WERI-Rb-1 (cell line): ENCODE results near the gene TNFAIP2.

Experiments
- DNase-seq: peaks from one replicate; pipeline ENCODE4 v3.0.0-alpha.2; 2020
- H3K27ac ChIP-seq: fragments of 250-450 bp; sonication (Bioruptor Pico); 2 replicates; pipeline ENCODE4 v1.5.1; 2020; ENCODE audit warnings: mild to moderate bottlenecking, moderate library complexity
- H3K27me3 ChIP-seq: fragments of 250-450 bp; sonication (Bioruptor Pico); 2 replicates; pipeline ENCODE4 v1.5.1; 2021; ENCODE audit warnings: mild to moderate bottlenecking, low read depth, moderate library complexity; ENCODE audit not compliant: insufficient read depth, severe bottlenecking
- H3K36me3 ChIP-seq: fragments of 250-450 bp; sonication (Bioruptor Pico); 2 replicates; pipeline ENCODE4 v1.5.1; 2020; ENCODE audit warnings: mild to moderate bottlenecking, moderate library complexity
- H3K4me3 ChIP-seq: 2 replicates; pipeline ENCODE4 v1.5.1; 2011; ENCODE audit warnings: low read depth, mild to moderate bottlenecking, control low read depth, low read length
- H3K9me3 ChIP-seq: fragments of 250-450 bp; sonication (Bioruptor Pico); 2 replicates; pipeline ENCODE4 v1.5.1; 2021; ENCODE audit warnings: mild to moderate bottlenecking, moderate library complexity; ENCODE audit not compliant: severe bottlenecking
- TF ChIP-seq, protein P1 (sequence below): IDR thresholded peaks from 2 replicates; pipeline ENCODE4 v1.5.1; 2011; ENCODE audit warnings: low read depth, mild to moderate bottlenecking, control low read depth, inconsistent platforms, low read length

Gene TNFAIP2

GRCh38 chr14:103130965-103131364 lies 7.7 kb downstream of the TNFAIP2 start:
- DNase-seq, result no peak
- TF ChIP-seq, protein P1, sequence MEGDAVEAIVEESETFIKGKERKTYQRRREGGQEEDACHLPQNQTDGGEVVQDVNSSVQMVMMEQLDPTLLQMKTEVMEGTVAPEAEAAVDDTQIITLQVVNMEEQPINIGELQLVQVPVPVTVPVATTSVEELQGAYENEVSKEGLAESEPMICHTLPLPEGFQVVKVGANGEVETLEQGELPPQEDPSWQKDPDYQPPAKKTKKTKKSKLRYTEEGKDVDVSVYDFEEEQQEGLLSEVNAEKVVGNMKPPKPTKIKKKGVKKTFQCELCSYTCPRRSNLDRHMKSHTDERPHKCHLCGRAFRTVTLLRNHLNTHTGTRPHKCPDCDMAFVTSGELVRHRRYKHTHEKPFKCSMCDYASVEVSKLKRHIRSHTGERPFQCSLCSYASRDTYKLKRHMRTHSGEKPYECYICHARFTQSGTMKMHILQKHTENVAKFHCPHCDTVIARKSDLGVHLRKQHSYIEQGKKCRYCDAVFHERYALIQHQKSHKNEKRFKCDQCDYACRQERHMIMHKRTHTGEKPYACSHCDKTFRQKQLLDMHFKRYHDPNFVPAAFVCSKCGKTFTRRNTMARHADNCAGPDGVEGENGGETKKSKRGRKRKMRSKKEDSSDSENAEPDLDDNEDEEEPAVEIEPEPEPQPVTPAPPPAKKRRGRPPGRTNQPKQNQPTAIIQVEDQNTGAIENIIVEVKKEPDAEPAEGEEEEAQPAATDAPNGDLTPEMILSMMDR, result no peak
- Histone ChIP-seq H3K36me3 (no peaks in the 10 kb centered on the region), H3K4me3 (no peak overlapping the region), H3K9me3 (no peaks in the 10 kb centered on the region), H3K27me3 (no peaks in the 10 kb centered on the region), H3K27ac (no peak overlapping the region)

- H3K36me3 ChIP-seq, result no peaks in the 10 kb centered on the region
- DNase-seq, result no peak
- TF ChIP-seq, protein P1, result no peak
- H3K27me3 ChIP-seq, result no peaks in the 10 kb centered on the region
- no peak overlapping the region for H3K4me3 ChIP-seq
- no peaks in the 10 kb centered on the region for H3K9me3 ChIP-seq
- H3K27ac ChIP-seq, result no peak overlapping the region
Observed at GRCh38 chr14:103131580-103131979, 8.3 kb downstream of the TNFAIP2 start.

DNA sequence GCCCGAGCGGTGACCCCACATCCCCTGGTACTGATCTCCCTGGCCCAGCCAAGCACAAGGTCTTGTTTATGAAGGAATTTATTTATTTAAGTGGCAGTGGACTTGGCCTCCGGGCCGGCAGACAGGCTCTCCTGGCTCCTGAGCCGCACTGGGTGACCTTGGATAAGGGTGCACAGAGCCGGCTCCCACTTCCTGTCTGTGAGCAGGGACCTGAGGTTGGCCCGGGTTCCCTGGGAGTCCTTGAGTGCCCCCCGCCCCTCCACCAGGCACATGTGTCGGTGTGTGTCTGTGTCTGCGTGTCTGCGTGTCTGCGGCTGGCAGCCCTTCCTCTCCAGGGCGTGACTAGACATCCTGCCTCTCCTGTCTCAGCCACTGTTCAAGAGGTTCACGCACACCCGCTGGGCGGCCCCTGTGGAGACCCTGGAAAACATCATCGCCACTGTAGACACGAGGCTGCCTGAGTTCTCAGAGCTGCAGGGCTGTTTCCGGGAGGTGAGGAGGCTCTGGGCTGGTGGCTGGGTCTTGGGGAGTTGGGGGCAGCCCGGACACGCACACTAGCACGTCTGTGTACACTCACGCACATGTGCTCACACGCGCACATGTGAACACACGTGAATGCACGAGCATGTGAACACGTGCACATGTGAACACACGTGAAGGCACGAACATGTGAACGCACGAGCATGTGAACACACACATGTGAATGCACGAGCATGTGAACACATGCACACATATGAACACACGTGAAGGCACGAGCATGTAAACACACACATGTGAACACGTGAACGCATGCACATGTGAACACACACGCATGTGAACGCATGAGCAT lies 9.3 kb downstream of the TNFAIP2 start:
- Histone ChIP-seq H3K9me3 (no peaks in the 10 kb centered on the region), H3K4me3 (no peak overlapping the region), H3K36me3 (no peaks in the 10 kb centered on the region), H3K27me3 (no peaks in the 10 kb centered on the region), H3K27ac (no peak overlapping the region; the same call in 1 of the 2 replicates)
- TF ChIP-seq, protein P1, result no peak
- DNase-seq, result no peak

DNA sequence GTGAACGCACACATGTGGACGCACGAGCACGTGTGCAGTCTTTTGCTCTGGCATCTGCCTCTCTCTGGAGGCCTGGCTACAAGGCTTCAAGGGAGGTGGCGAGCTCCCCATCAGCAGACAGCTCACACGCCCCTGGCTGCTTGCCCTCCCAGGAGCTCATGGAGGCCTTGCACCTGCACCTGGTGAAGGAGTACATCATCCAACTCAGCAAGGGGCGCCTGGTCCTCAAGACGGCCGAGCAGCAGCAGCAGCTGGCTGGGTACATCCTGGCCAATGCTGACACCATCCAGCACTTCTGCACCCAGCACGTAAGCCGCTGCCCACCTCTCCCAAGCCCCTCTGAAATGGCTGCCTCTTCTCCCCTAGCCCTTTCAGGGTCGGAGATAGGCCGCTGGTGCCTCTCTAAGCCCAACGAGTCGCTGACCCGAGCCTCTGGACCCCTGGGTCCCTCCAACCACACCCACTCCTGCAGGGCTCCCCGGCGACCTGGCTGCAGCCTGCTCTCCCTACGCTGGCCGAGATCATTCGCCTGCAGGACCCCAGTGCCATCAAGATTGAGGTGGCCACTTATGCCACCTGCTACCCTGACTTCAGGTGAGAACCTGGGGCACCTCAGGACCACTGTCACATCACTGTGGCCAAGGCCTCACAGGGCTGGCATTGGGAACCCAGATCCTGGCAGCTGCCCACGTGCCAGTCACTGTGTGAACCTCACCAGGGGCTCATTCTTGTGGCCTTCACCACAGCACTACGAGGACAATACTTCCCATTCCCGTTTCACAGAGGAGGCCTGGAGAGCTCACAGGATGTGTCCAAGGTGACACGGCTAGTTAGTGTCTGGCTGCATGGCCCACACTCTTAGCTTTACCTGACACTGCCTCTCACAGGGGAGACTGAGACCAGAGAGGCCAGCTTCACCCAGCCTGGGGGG lies 10.2 kb downstream of the TNFAIP2 start:
- TF ChIP-seq, protein P1, result no peak
- H3K4me3 ChIP-seq, result no peak overlapping the region
- no peaks in the 10 kb centered on the region for H3K9me3 ChIP-seq
- no peaks in the 10 kb centered on the region for H3K27me3 ChIP-seq
- H3K27ac ChIP-seq, result no peak overlapping the region
- DNase-seq, result no peak
- H3K36me3 ChIP-seq, result no peaks in the 10 kb centered on the region

DNA sequence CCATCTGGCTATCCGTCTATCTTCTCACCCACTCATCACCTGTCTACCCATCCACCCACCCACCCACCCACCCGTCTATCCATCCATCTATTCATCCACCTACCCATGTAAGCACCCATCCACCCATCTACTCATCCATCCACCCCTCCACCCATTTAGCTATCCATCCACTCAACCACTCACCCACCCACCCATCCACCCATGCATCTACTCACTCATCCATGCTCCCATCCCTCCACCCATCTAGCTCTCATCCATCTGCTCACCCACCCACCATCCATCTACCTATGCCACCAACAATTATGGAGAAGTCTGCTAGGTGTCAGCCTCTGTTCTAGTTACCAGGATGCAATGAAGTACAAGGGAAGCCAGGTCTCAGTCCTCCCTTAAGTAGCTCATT lies 11.1 kb downstream of the TNFAIP2 start:
- TF ChIP-seq, protein P1, result no peak
- no peaks in the 10 kb centered on the region for H3K9me3 ChIP-seq
- H3K36me3 ChIP-seq, result no peaks in the 10 kb centered on the region
- no peaks in the 10 kb centered on the region for H3K27me3 ChIP-seq
- H3K4me3 ChIP-seq, result no peak overlapping the region
- no peak for DNase-seq
- H3K27ac ChIP-seq, result no peak overlapping the region
